A673 (cell line): ENCODE measurements around the gene RGS8.

Source experiments
- CTCF ChIP-seq: fragments of 300-800, 200-600 bp; sonication (generic); conservative IDR thresholded peaks from 2 replicates; pipeline ENCODE4 v1.5.1; 2017; ENCODE audit warnings: low read depth, mild to moderate bottlenecking, antibody characterized with exemption, low read length, moderate library complexity, mixed read lengths
- EZH2 ChIP-seq: fragments of 200-600 bp; sonication (generic); IDR thresholded peaks from 2 replicates; pipeline ENCODE4 v1.6.1; 2017; ENCODE audit warnings: borderline replicate concordance, low read depth, mild to moderate bottlenecking, mixed read lengths, antibody characterized with exemption, low read length; ENCODE audit not compliant: poor library complexity, severe bottlenecking

GRCh38 chr1:182686446-182686845, 2.1 kb upstream of the RGS8 start:
- TF ChIP-seq EZH2 (no peak), CTCF (no peak)
